ENCODE data around the gene URGCP.
A peak's percentile ranks its signal among the peaks of the same experiment; 100 is the strongest.
"Not testable (repeated sequence)": the region's sequence is repeated elsewhere in the genome, so short reads cannot be mapped to it uniquely, and the experiment has no call there.

Gene URGCP

DNA sequence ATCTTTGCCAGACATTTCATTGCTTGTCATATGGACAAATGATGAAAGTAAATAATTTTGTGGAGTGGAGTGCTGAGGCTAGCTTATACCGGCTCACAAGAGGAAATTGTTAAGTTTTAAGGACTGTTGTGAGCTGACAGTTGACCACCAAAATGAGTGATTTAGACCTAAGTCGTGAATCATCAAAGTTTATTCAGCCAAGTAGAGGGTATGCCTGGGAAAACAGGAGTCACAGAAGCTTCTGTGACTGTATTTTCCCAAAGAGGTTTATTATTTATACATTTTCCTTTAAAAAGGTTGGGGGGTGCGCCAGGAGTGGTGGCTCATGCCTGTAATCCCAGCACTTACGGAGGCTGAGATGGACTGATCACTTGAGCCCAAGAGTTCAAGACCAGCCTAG is 58.9 kb downstream of the URGCP start:
- TF ChIP-seq, protein P1, sequence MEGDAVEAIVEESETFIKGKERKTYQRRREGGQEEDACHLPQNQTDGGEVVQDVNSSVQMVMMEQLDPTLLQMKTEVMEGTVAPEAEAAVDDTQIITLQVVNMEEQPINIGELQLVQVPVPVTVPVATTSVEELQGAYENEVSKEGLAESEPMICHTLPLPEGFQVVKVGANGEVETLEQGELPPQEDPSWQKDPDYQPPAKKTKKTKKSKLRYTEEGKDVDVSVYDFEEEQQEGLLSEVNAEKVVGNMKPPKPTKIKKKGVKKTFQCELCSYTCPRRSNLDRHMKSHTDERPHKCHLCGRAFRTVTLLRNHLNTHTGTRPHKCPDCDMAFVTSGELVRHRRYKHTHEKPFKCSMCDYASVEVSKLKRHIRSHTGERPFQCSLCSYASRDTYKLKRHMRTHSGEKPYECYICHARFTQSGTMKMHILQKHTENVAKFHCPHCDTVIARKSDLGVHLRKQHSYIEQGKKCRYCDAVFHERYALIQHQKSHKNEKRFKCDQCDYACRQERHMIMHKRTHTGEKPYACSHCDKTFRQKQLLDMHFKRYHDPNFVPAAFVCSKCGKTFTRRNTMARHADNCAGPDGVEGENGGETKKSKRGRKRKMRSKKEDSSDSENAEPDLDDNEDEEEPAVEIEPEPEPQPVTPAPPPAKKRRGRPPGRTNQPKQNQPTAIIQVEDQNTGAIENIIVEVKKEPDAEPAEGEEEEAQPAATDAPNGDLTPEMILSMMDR (IDR thresholded peaks at IDR 0.05; ENCODE audit: low read depth, low read length): no peak
- no peak overlapping the region for H3K4me3 ChIP-seq (replicated peaks in 1 of 2; ENCODE audit: low read depth in 2 of 2, low read length in 2 of 2)
- DNase-seq (ENCODE audit: low read depth in 2 of 2): peak in 1 of 2 donors; percentile 9

DNA sequence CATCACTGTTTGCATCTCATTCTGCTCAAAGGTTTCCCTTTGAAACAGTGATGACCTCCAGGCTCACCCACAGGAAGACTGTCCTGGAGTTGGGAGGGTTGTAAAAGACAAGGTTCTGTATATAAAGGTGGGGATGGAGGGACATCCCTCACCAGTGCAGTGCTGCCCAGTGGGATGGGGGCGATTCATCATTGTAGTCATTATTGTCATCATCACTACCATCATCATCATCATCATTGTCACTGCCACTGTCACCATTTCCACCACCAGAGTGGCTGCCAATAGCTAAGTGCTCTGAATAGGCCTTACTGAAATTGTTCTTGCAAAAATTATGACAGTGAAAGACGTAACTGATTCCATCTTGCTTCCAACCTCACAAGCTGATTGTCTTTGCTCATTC is 61.7 kb downstream of the URGCP start:
- TF ChIP-seq, protein P1 (IDR thresholded peaks at IDR 0.05; ENCODE audit: low read depth, low read length): no peak
- no peak overlapping the region for H3K4me3 ChIP-seq (replicated peaks in 1 of 2; ENCODE audit: low read depth in 2 of 2, low read length in 2 of 2)
- no peak for DNase-seq (ENCODE audit: low read depth in 2 of 2)

DNA sequence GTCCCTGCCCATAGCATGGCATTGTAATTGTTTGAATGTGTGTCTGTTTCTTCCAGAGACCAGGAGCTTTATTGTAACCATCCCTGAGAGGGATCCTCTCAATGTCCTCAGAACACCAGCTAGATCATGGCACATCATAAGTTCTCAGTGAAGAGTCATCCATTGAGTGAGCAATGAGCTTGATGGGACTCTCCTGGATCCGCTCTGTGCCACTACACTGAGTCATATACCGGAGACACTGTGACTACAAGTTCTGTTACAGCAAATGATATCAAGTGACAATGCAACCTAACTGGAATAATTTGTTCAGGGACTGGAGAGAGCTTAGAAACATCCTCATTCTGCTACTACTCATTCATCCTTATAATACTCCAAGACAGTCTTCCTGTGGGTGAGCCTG is 62.1 kb downstream of the URGCP start:
- no peak overlapping the region for H3K4me3 ChIP-seq (replicated peaks in 1 of 2; ENCODE audit: low read depth in 2 of 2, low read length in 2 of 2)
- TF ChIP-seq, protein P1 (IDR thresholded peaks at IDR 0.05; ENCODE audit: low read depth, low read length): no peak
- DNase-seq (ENCODE audit: low read depth in 2 of 2): no peak

DNA sequence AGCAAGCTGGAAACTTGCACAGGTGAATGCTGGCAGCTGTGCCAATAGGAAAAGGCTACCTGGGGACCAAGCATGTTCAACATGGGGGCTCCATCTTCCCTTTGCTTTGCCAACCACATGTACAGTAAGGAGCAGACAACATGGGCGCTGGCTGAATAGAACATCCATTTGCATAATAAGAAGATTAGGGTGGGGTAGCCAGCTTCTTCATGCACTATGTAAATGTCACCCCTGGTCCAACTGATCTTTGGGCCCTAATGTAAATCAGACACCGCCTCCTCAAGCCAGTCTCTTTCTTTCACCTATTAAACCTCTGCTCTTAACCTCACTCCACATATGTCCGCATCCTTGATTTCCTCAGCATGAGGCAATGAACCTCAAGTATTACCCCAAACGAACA is 63.1 kb downstream of the URGCP start:
- DNase-seq (ENCODE audit: low read depth in 2 of 2): no peak
- no peak overlapping the region for H3K4me3 ChIP-seq (replicated peaks in 1 of 2; ENCODE audit: low read depth in 2 of 2, low read length in 2 of 2)
- TF ChIP-seq, protein P1 (IDR thresholded peaks at IDR 0.05; ENCODE audit: low read depth, low read length): no peak

DNA sequence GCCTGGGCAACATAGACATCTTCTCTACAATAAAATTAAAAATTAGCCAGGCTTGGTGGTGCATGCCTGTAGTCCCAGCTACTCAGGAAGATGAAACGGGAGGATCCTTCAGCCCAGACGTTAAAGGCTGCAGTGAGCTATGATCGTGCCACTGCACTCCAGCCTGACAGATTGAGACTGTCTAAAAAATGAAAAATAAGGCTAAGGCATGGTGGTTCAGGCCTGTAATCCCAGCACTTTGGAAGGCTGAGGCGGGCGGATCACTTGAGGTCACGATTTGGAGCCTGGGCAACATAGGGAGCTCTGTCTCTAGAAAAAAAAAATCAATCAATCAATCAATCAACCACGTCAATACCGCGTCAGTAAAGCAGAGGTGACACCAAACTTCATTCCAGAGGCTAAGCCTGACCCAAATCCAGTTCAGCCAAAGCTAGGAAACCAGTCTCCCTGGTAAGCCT is 68.2 kb downstream of the URGCP start:
- no peak for DNase-seq (ENCODE audit: low read depth in 2 of 2)
- no peak overlapping the region for H3K4me3 ChIP-seq (replicated peaks in 1 of 2; ENCODE audit: low read depth in 2 of 2, low read length in 2 of 2)
- TF ChIP-seq, protein P1 (IDR thresholded peaks at IDR 0.05; ENCODE audit: low read depth, low read length): no peak

DNA sequence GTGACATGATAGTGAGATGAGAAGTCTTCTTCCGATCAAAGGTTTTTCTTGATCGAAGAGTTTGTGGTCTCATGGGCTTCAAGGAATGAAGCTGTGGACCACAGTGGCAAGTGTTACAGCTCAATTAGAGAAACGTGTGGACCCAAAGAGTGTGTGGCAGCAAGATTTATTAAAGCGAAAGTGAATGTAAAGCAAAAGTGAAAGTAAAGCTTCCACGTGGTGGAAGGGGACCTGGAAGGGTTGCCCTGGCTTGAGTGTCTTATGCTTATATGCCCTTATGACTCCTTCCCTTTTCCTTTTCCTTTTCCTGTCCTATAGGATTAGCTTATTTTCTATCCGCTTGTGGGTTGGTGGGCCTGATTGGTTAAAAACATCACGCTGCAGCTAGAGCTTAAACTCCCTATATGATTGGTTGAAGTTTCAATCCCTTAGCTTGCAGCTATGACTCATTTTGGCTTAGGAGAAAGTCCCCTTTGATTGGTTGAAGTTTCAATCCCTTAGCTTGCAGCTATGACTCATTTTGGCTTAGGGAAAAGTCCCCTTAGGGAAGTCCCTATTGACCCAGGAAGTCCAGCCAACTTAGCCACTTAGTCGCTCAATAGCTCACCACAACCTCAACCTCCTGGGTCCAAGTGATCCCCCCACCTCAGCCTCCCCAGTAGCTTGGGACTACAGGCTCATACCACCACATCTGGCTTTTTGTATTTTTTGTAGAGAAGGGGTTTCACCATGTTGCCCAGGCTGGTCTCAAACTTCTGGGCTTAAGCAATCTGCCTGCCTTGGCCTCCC is 71.7 kb downstream of the URGCP start:
- H3K4me3 ChIP-seq (replicated peaks in 1 of 2; ENCODE audit: low read depth in 2 of 2, low read length in 2 of 2): peak overlapping the region in 1 of 2 donors; percentile 15
- DNase-seq (ENCODE audit: low read depth in 2 of 2): peak; percentile 2 to 40
- TF ChIP-seq, protein P1 (IDR thresholded peaks at IDR 0.05; ENCODE audit: low read depth, low read length): no peak

DNA sequence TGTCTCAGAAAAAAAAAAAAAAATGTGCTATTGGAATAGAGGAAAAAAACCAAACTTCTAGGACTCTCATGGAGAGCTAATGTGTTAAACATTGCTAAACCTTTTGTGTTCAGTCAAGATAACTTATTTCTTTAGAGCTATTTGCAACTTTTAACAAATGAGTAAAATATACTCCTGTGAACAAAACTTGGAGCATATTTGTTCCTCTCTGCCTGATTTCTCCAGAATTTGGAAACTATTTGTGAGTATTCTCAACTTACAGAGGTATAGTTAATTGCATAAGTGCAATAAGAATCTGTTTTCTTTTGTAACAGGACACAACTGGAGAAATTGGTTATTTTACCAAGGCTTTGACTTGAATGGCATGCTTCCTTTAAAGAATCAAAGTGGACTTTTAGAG is 75.5 kb downstream of the URGCP start:
- H3K4me3 ChIP-seq (replicated peaks in 1 of 2; ENCODE audit: low read depth in 2 of 2, low read length in 2 of 2); DNase-seq (ENCODE audit: low read depth in 2 of 2): not testable (repeated sequence)
